Loucy (cell line): Measurements from ENCODE around the gene JAZF1.
A peak's percentile ranks its signal among the peaks of the same experiment; 100 is the strongest.

ENCODE experiments used
- H2AFZ ChIP-seq: fragments of 200-600 bp; sonication (generic); 2 replicates; pipeline ENCODE4 v1.6.0; 2016; ENCODE audit warnings: antibody characterized with exemption, mild to moderate bottlenecking, low read length, moderate library complexity
- H3F3A ChIP-seq: fragments of 200-600 bp; 2 replicates; pipeline ENCODE4 v1.6.0; 2016; ENCODE audit warnings: antibody characterized with exemption, low read depth, mild to moderate bottlenecking
- H3K27me3 ChIP-seq: fragments of 200-600 bp; sonication (generic); 2 replicates; pipeline ENCODE4 v1.6.1; 2014; ENCODE audit warnings: low read length, mild to moderate bottlenecking; ENCODE audit not compliant: insufficient read depth, poor library complexity, severe bottlenecking
- H3K36me3 ChIP-seq: fragments of 200-600 bp; sonication (generic); 2 replicates; pipeline ENCODE4 v1.6.1; 2016; ENCODE audit warnings: low read length; ENCODE audit not compliant: insufficient read depth
- H3K4me1 ChIP-seq: fragments of 200-600 bp; sonication (generic); 2 replicates; pipeline ENCODE4 v1.5.1; 2014; ENCODE audit warnings: low read length, mild to moderate bottlenecking; ENCODE audit not compliant: insufficient read depth, poor library complexity, severe bottlenecking
- H3K4me2 ChIP-seq: fragments of 200-600 bp; sonication (generic); 2 replicates; pipeline ENCODE4 v1.6.0; 2014; ENCODE audit warnings: antibody characterized with exemption, low read length, low read depth, mild to moderate bottlenecking; ENCODE audit not compliant: poor library complexity, severe bottlenecking
- H3K4me3 ChIP-seq: fragments of 200-600 bp; sonication (generic); 2 replicates; pipeline ENCODE4 v1.5.1; 2014; ENCODE audit warnings: low read length, mild to moderate bottlenecking, mixed read lengths; ENCODE audit not compliant: poor library complexity, severe bottlenecking
- H3K79me2 ChIP-seq: fragments of 200-600 bp; sonication (generic); 2 replicates; pipeline ENCODE4 v1.6.1; 2014; ENCODE audit warnings: low read length; ENCODE audit not compliant: insufficient read depth
- H3K9ac ChIP-seq: fragments of 200-600 bp; sonication (generic); 2 replicates; pipeline ENCODE4 v1.6.0; 2014; ENCODE audit warnings: mild to moderate bottlenecking, low read depth, low read length, moderate library complexity; ENCODE audit not compliant: poor library complexity, severe bottlenecking
- H3K9me2 ChIP-seq: fragments of 200-600 bp; sonication (generic); replicated peaks from 2 replicates; pipeline ENCODE4 v1.6.1; 2016; ENCODE audit warnings: low read depth, low read length, mixed read lengths
- H3K9me3 ChIP-seq: fragments of 200-600 bp; sonication (generic); 2 replicates; pipeline ENCODE4 v1.6.1; 2014; ENCODE audit warnings: mild to moderate bottlenecking, antibody characterized with exemption, low read length, low read depth; ENCODE audit not compliant: insufficient read depth
- H4K20me1 ChIP-seq: fragments of 200-600 bp; sonication (generic); 2 replicates; pipeline ENCODE4 v1.6.0; 2014; ENCODE audit warnings: antibody characterized with exemption, low read length, mild to moderate bottlenecking; ENCODE audit not compliant: insufficient read depth, poor library complexity, severe bottlenecking
- EZH2phosphoT487 ChIP-seq: fragments of 200-600 bp; IDR thresholded peaks from 2 replicates; pipeline ENCODE4 v1.6.1; 2018; ENCODE audit warnings: antibody characterized with exemption, mild to moderate bottlenecking, moderate library complexity, borderline replicate concordance
- TF ChIP-seq, protein P1 (sequence below): fragments of 200-600 bp; sonication (generic); conservative IDR thresholded peaks from 2 replicates; pipeline ENCODE4 v1.5.1; 2014; ENCODE audit warnings: mild to moderate bottlenecking, antibody characterized with exemption, low read length

The JAZF1 gene

DNA sequence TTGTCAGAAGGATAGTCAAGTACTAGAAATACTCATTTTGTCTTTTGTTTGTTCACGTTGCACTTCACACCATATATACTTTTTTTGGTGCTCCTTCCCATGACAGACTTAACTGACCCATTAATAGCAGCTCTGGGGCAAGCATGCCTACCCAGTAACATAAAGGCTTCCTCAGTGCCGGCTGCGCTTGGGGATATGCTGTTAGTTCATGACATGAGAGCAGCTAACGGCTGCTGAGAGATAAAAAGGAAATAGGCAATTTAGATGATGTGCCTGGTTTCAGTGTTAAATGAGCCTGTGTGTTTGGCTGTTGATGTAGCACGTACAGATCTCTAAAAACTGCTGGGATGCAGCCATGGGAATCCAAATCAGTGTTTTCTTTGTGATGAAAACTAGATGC lies 354.2 kb downstream of the JAZF1 start:
- Histone ChIP-seq H3K36me3 (peaks cover 70% of the 10 kb centered on the region; the same call in 1 of the 2 replicates), H3K9me2 (no peaks in the 10 kb centered on the region), H3K27me3 (no peaks in the 10 kb centered on the region), H3K4me3 (no peak overlapping the region), H3F3A (no peaks in the 10 kb centered on the region), H4K20me1 (no peaks in the 10 kb centered on the region), H3K4me2 (no peak overlapping the region), H2AFZ (no peak overlapping the region), H3K79me2 (no peaks in the 10 kb centered on the region), H3K9ac (no peak overlapping the region), H3K9me3 (no peaks in the 10 kb centered on the region), H3K4me1 (peaks cover 18% of the 10 kb centered on the region)
- no peak for TF ChIP-seq EZH2phosphoT487
- TF ChIP-seq, protein P1, sequence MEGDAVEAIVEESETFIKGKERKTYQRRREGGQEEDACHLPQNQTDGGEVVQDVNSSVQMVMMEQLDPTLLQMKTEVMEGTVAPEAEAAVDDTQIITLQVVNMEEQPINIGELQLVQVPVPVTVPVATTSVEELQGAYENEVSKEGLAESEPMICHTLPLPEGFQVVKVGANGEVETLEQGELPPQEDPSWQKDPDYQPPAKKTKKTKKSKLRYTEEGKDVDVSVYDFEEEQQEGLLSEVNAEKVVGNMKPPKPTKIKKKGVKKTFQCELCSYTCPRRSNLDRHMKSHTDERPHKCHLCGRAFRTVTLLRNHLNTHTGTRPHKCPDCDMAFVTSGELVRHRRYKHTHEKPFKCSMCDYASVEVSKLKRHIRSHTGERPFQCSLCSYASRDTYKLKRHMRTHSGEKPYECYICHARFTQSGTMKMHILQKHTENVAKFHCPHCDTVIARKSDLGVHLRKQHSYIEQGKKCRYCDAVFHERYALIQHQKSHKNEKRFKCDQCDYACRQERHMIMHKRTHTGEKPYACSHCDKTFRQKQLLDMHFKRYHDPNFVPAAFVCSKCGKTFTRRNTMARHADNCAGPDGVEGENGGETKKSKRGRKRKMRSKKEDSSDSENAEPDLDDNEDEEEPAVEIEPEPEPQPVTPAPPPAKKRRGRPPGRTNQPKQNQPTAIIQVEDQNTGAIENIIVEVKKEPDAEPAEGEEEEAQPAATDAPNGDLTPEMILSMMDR = no peak

DNA sequence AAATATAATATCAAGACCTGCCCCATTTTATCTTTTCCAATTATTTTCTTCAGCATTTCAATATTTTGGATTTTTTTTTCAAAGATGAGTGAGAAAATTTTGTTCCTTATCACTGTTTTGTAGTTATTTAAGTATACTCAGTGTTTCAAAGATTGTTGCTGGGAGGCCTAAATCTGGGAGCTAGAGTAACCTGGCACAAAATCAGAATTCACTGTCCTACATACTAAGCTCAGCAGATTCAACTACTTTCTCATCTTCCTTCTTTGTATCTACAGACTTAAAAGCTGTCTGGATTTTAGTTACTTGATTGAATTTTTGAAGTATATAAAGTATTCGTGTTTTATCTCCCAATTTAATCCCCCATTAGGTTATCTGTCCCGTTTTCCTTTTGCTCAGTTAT lies 354.7 kb downstream of the JAZF1 start:
- H3K4me1 ChIP-seq = peaks cover 18% of the 10 kb centered on the region
- no peaks in the 10 kb centered on the region for H3K9me2 ChIP-seq
- H3K36me3 ChIP-seq = peaks cover 71% of the 10 kb centered on the region; the same call in 1 of the 2 replicates
- peak overlapping the region; percentile 22 for H3K4me2 ChIP-seq
- TF ChIP-seq, protein P1 = no peak
- TF ChIP-seq EZH2phosphoT487 = no peak
- H3K27me3 ChIP-seq = no peaks in the 10 kb centered on the region
- H3K9me3 ChIP-seq = no peaks in the 10 kb centered on the region
- H2AFZ ChIP-seq = no peak overlapping the region
- no peaks in the 10 kb centered on the region for H4K20me1 ChIP-seq
- H3F3A ChIP-seq = no peaks in the 10 kb centered on the region
- no peaks in the 10 kb centered on the region for H3K79me2 ChIP-seq
- H3K4me3 ChIP-seq = no peak overlapping the region
- H3K9ac ChIP-seq = no peak overlapping the region

DNA sequence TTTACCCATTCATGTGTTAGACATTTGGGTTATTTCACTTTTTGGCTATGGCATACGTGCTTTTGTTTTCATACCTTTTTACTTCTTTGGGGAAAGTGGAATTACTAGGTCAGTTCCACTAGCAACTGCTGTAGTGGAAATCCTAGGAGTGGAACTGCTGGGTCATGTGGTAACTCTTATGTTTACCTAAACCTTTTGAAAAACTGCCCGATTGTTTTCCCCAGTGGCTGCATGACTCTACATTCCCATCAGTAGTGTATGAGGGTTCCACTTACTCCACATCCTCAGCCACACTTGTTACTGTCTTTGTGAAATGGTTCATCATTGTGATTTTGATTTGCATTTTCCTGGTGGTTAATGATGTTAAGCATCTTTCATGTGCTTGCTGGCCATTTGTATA lies 358.4 kb downstream of the JAZF1 start:
- Histone ChIP-seq H4K20me1 (no peaks in the 10 kb centered on the region), H3K4me1 (peaks cover 25% of the 10 kb centered on the region), H3K27me3 (no peaks in the 10 kb centered on the region), H3K36me3 (peaks cover 73% of the 10 kb centered on the region; the same call in 1 of the 2 replicates), H2AFZ (no peak overlapping the region), H3K79me2 (no peaks in the 10 kb centered on the region), H3K4me2 (no peak overlapping the region), H3K9me3 (no peaks in the 10 kb centered on the region), H3K4me3 (no peak overlapping the region), H3K9ac (no peak overlapping the region), H3F3A (no peaks in the 10 kb centered on the region), H3K9me2 (no peaks in the 10 kb centered on the region)
- no peak for TF ChIP-seq EZH2phosphoT487
- TF ChIP-seq, protein P1 = no peak
